Hematopoietic multipotent progenitor cell treated with erythropoietin and hydrocortisone succinate and interleukin-3 and kit ligand, for 8 days (in vitro differentiated cells): ENCODE results near the gene RPL18A.
A peak's percentile ranks its signal among the peaks of the same experiment; 100 is the strongest.

ENCODE experiments used
- DNase-seq: peaks from one replicate; pipeline ENCODE4 v3.0.0-alpha.2; 2015

RPL18A gene

GRCh38 chr19:17841810-17842662 lies 17.7 kb upstream of the RPL18A start:
- no peak for DNase-seq

- DNase-seq = no peak
These were observed 16.9 kb upstream of the RPL18A start for GRCh38 chr19:17842663-17843291.

- no peak for DNase-seq
These were observed 16.4 kb upstream of the RPL18A start for GRCh38 chr19:17843292-17843827.

GRCh38 chr19:17843908-17844490 lies 15.7 kb upstream of the RPL18A start:
- DNase-seq = no peak

GRCh38 chr19:17846146-17846545 lies 13.6 kb upstream of the RPL18A start:
- no peak for DNase-seq

- peak; percentile 39 for DNase-seq
These were observed 12.0 kb upstream of the RPL18A start, which contains the start of gene JAK3 for GRCh38 chr19:17847538-17848366. JAK3 (minus strand) TSS chr19:17847982; CDS start chr19:17844417, 3,565 bp downstream.

- no peak for DNase-seq
These were observed 11.0 kb upstream of the RPL18A start for GRCh38 chr19:17848595-17849292.

GRCh38 chr19:17854061-17854460 lies 5.6 kb upstream of the RPL18A start:
- no peak for DNase-seq

GRCh38 chr19:17855280-17856152 lies 4.2 kb upstream of the RPL18A start:
- peak; percentile 79 for DNase-seq

GRCh38 chr19:17860331-17860992 lies 752 bp downstream of the RPL18A start:
- peak; percentile 30 for DNase-seq

- no peak for DNase-seq
These were observed 1.3 kb downstream of the RPL18A start for GRCh38 chr19:17860993-17861360.

- DNase-seq = no peak
These were observed 2.1 kb downstream of the RPL18A start for GRCh38 chr19:17861542-17862402.

GRCh38 chr19:17862711-17863519 lies 3.2 kb downstream of the RPL18A start:
- DNase-seq = no peak

- no peak for DNase-seq
These were observed 3.9 kb downstream of the RPL18A start for GRCh38 chr19:17863520-17864182.

GRCh38 chr19:17865364-17866311 lies 5.9 kb downstream of the RPL18A start:
- DNase-seq = peak; percentile 61

- DNase-seq = no peak
These were observed 6.7 kb downstream of the RPL18A start for GRCh38 chr19:17866312-17866963.
